IPS DF 19.7 (cell line): ENCODE results near the gene SKIDA1.

Experiments
- DNase-seq: peaks from one replicate; pipeline ENCODE4 v3.0.0-alpha.2; 2013; ENCODE audit warnings: low read depth, low spot score

SKIDA1 gene

GRCh38 chr10:21502348-21502740 is 23.1 kb downstream of the SKIDA1 start:
- DNase-seq: no peak

- no peak for DNase-seq
Observed at GRCh38 chr10:21501731-21502347, 23.6 kb downstream of the SKIDA1 start.

GRCh38 chr10:21501091-21501490 is 24.4 kb downstream of the SKIDA1 start:
- DNase-seq: no peak

- DNase-seq: no peak
Observed at GRCh38 chr10:21500578-21500910, 24.9 kb downstream of the SKIDA1 start.

DNA sequence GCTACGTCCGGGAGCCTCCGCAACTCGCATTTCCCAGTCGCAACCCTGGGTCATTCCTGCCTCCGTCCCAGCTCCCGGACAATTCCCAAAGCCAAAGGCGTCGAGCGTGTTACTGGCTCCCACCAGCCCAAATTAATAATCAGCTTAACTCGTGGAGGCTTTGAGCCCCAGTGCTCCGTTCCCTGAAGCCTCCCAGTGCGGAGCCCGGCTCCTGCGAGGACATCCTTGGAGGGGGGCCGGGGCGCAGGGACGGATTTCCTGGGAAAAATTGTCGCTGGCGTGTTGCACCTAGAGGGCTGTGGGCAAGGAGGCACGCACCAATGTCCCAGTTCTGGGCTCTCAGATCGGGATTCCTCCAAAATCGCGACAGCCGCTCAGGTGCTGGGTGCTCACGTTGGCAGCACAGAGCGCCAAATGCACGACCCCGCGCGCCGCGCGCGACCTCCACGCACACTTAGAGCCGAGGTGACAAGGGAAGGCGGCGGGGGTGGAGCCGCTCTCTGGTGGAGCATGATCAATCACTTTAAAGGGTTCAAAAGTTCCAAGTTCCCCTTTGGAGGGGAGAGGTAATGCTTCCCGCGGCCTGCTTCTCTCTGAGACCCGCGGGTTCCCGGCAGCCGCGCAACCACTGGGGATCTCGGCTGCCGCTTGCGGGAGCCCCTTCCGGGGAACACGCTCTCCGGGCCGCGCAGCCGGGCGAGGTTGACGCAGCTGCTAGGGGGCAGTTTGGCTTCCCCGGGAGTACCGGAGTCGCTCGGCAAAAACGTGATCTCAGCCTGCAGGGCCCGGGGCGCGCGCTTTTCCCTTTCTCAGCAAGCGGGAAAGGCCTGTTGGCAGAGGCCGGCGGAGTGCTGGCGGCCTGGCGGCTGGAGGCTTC is 25.5 kb downstream of the SKIDA1 start:
- DNase-seq: no peak

DNA sequence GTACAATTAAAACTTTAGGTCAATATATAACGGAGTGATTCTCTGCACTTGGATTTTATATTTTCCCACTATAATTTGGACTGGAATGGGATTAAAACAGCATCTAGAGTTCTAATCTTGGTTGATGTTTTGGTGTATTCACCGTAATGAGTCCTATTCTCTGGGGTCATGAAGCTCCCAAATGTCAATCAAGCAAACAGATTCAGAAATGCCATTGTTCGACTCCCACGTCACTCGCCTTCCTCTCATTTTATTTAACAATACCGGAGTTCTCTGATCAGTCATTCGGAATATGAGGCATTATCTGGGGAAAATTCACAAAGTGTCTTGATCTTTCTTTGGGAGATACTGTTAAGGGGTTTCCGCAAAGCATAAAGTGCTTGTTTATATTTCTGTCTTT is 26.5 kb downstream of the SKIDA1 start:
- no peak for DNase-seq

- DNase-seq: no peak
Observed at GRCh38 chr10:21498377-21498776, 27.1 kb downstream of the SKIDA1 start.

DNA sequence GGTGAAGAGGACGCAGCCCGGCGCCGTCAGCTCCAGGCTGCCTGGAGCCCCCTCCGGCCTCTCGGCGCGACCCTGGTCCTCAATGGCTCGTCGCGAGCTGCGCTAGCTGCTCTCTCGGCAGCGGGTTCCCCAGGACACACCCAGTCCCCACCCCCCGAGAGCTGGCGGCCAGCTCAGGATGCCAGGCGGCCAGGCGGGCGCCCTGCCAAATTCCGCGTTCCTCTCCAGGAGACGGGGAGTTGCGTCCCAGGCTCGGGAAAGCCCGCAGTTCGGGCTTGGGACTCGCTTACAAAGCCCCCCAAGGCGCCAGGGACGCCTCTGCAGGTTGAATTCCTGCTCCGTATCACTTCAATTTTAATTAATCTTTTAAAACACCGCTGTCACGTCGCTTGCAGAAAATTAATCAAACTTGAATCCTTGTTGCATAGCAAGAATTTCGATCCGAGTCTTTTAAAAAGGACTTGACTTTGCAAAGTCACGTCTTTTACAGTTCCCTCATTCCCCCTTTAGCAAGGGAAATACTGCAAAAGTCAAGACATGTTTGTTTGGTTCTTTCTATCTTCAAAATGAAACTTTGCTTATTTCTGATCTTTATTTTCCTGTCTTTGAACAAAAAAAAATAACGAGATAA is 28.2 kb downstream of the SKIDA1 start:
- no peak for DNase-seq

- DNase-seq: no peak
Observed at GRCh38 chr10:21496343-21497176, 28.9 kb downstream of the SKIDA1 start.

GRCh38 chr10:21495752-21496342 is 29.6 kb downstream of the SKIDA1 start:
- no peak for DNase-seq

DNA sequence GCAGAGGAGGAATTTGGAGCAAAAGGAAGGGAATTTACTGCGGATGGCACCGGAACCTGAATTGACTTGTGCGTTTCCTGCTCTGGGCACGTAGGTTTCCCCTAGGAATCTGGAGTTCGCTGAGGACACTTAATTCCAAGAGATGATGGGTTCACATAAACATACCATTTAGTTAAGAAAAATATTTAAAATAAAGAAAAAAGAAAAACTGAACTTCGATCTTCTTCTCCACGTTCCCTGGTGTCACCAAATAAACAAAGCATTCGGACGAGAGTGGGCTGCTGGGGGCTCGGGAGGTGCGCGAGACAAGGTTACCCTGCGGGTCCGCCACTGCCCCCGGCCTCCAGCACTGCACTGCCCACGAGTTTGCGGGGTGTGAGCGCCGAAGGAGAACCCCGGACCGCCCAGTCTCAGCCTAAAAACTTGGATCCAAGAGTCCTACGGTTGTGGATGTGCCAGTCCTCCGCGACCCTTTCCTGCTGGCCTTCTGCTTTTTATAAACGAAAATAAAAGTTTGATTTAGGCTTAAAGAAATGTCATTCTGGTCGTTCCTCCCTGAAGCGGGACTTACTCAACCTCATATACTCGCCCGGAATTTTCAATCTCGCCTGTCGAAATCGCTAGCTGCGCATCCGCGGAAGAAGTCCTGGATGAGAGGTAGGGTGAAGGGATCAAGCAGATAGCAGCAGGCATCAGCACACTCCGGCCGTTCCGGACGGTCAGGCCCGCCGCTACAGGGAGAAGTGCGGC is 30.3 kb downstream of the SKIDA1 start:
- DNase-seq: no peak

DNA sequence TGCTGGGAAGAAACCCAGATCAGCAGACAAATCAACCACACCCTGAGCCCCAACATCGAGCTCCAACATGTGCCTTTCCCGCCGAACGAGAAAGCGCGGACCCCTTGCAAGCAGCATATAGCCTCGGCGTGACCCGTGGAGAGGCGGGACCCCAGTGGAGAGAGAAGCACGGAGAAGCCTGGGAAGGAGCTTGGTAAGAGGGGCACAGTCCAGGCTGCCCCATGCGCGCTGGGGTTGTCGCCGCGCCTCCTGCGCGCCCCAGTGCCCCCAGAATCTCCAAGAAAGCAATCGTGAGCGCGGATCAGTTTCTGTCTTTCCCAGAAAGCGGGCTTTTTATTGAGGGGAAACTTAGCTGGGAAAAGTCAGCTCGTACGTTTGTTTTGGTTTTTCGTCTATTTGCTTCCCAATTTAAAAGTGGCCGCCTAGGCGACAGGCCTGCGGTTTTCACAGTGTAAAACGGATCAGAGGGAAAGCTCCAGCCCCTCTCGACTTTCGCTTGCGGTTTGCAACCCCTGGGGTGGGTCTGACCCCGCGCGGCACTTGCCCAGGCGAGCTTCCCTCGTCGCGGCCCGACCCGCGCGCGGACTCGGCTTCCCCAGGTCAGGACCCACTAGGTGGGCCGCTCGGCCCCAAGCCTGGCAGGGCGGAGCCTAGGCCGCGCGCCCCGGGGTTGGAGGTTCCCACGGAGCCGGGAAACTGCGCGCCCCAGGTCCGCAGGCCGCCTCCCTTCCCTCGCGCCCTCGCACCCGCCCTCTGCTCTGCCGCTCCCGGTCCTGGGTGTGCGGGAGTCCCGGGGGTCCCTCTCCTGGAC is 31.1 kb downstream of the SKIDA1 start:
- DNase-seq: no peak

- DNase-seq: no peak
Observed at GRCh38 chr10:21493784-21494183, 31.7 kb downstream of the SKIDA1 start.

DNA sequence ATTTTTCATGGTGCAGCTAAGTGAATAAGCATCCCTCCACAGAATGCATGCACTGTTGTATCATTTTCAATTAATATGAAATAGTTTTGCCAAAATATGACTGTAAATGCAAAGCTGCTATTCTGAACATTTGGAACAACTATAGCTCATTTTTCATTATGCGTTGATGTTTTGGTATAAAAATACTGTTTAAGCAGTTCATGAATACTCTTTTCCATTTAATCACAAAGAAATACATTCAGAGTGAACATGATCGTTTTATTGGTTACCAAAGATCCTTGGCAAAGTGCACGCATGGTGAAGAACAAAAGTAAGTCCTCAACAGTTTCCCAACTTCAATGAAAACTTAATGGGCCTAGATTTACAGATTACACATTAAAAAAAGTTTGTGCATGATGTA is 33.1 kb downstream of the SKIDA1 start:
- no peak for DNase-seq

- no peak for DNase-seq
Observed at GRCh38 chr10:21490711-21491105, 34.8 kb downstream of the SKIDA1 start.

DNA sequence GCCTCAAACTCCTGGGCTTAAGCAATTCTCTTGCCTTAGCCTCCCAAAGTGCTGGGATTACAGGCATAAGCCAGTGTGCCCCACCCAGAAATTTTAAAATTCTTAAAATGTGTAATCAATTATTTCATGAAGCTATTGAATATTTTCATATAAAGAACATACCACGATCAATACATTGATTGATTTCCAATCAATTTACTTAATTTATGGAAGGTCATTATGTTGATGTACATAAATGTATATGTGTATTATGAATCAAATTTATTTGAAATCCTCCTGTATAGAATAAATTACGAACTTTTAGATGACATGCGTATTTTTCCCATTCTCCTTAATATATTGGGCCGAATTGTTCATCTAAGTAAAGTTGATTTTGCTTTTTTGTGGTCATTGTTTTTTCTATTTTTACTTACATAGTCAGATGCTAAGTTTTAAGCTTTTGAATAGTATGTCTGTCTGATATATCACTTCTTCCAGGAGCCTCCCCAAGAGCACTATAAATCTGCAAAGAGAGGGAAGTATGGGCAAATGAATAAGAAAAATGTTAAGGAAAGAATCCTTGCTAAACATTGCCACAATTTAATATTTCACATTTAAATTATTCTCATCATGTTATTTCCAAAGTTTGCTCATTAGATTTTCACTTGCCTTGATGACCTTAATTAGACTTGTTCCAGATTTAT is 35.3 kb downstream of the SKIDA1 start:
- no peak for DNase-seq

- DNase-seq: no peak
Observed at GRCh38 chr10:21488957-21489446, 36.5 kb downstream of the SKIDA1 start.

- DNase-seq: no peak
Observed at GRCh38 chr10:21488246-21488956, 37.1 kb downstream of the SKIDA1 start.
